Measurements from ENCODE around the gene CD300A. TPM values are rescaled to one million over a fixed set of nuclear protein-coding genes. Genes with fewer than 3 reads are reported as not detected.

The CD300A gene
- polyA plus RNA-seq, 1 donor (not counting 4 experiments of a cell fraction or from before 2014, with no cell fraction given), result 0.07 TPM

- peaks cover under 1% of the 10 kb centered on the region for H3K4me1 ChIP-seq (ENCODE audit: control insufficient read depth, extremely low read depth, insufficient read depth, low read length)
- H3K36me3 ChIP-seq (ENCODE audit: control insufficient read depth in 2 of 2, extremely low read depth in 1 of 2, insufficient read depth in 2 of 2, low read length in 2 of 2), result no peaks in the 10 kb centered on the region
- H3K27me3 ChIP-seq (ENCODE audit: control insufficient read depth, extremely low read depth, insufficient read depth, low read length), result peaks cover 6% of the 10 kb centered on the region
- no peaks in the 10 kb centered on the region for H4K20me1 ChIP-seq (ENCODE audit: control insufficient read depth, extremely low read depth, insufficient read depth, low read length)
- TF ChIP-seq EZH2 (IDR thresholded peaks at IDR 0.05; ENCODE audit: low read length) (no peak), CTCF (optimal IDR thresholded peaks at IDR 0.05 in 1 of 3, IDR thresholded peaks at IDR 0.05 in 1 of 3, conservative IDR thresholded peaks at IDR 0.05 in 1 of 3; ENCODE audit: extremely low read depth in 1 of 3, insufficient read depth in 2 of 3, low read length in 3 of 3) (no peak)
- H3K9me1 ChIP-seq (ENCODE audit: control insufficient read depth, extremely low read depth, insufficient read depth, low read length), result no peaks in the 10 kb centered on the region
- no peak for DNase-seq (ENCODE audit: low read depth, low spot score)
- H3K4me3 ChIP-seq (ENCODE audit: control insufficient read depth in 2 of 3, extremely low read depth in 1 of 3, insufficient read depth in 2 of 3, low read depth in 1 of 3, low read length in 3 of 3), result no peak overlapping the region
- H3K9me3 ChIP-seq (ENCODE audit: control insufficient read depth, low read depth, low read length), result no peaks in the 10 kb centered on the region
- no peak overlapping the region for H3K4me2 ChIP-seq (ENCODE audit: control insufficient read depth, extremely low read depth, insufficient read depth, low read depth, low read length)
- dilution Hi-C loops (cut with MboI; ENCODE audit: extremely low pct_ligation_motif_present, low sequenced_read_pairs), result no loop called here
- no peak overlapping the region for H3K9ac ChIP-seq (ENCODE audit: control insufficient read depth, extremely low read depth, insufficient read depth, low read length)
- H2AFZ ChIP-seq (ENCODE audit: control insufficient read depth, low read length), result no peak overlapping the region
- H3K79me2 ChIP-seq (ENCODE audit: control insufficient read depth, insufficient read depth, low read length), result no peaks in the 10 kb centered on the region
- FAIRE-seq, result no peak
- no peak overlapping the region for H3K27ac ChIP-seq (ENCODE audit: control insufficient read depth, insufficient read depth, low read length)
Measured at GRCh38 chr17:74459622-74460021, 6.8 kb upstream of the CD300A start.

GRCh38 chr17:74460241-74460640 lies 6.2 kb upstream of the CD300A start:
- H3K36me3 ChIP-seq (ENCODE audit: control insufficient read depth in 2 of 2, extremely low read depth in 1 of 2, insufficient read depth in 2 of 2, low read length in 2 of 2), result no peaks in the 10 kb centered on the region
- no peaks in the 10 kb centered on the region for H3K4me1 ChIP-seq (ENCODE audit: control insufficient read depth, extremely low read depth, insufficient read depth, low read length)

More at GRCh38 chr17:74460241-74460640, 6.2 kb upstream of the CD300A start:
- no peaks in the 10 kb centered on the region for H3K9me1 ChIP-seq (ENCODE audit: control insufficient read depth, extremely low read depth, insufficient read depth, low read length)
- no peaks in the 10 kb centered on the region for H3K9me3 ChIP-seq (ENCODE audit: control insufficient read depth, low read depth, low read length)
- DNase-seq (ENCODE audit: low read depth, low spot score) (no peak), FAIRE-seq (no peak)
- no peak overlapping the region for H3K27ac ChIP-seq (ENCODE audit: control insufficient read depth, insufficient read depth, low read length)
- H3K27me3 ChIP-seq (ENCODE audit: control insufficient read depth, extremely low read depth, insufficient read depth, low read length), result peaks cover under 1% of the 10 kb centered on the region
- dilution Hi-C loops (cut with MboI; ENCODE audit: extremely low pct_ligation_motif_present, low sequenced_read_pairs), result no loop called here
- peak in 1 of 3 experiments; percentile 19 for TF ChIP-seq CTCF (optimal IDR thresholded peaks at IDR 0.05 in 1 of 3, IDR thresholded peaks at IDR 0.05 in 1 of 3, conservative IDR thresholded peaks at IDR 0.05 in 1 of 3; ENCODE audit: extremely low read depth in 1 of 3, insufficient read depth in 2 of 3, low read length in 3 of 3)
- no peak for TF ChIP-seq EZH2 (IDR thresholded peaks at IDR 0.05; ENCODE audit: low read length)
- H2AFZ ChIP-seq (ENCODE audit: control insufficient read depth, low read length), result no peak overlapping the region
- no peak overlapping the region for H3K4me3 ChIP-seq (ENCODE audit: control insufficient read depth in 2 of 3, extremely low read depth in 1 of 3, insufficient read depth in 2 of 3, low read depth in 1 of 3, low read length in 3 of 3)
- no peaks in the 10 kb centered on the region for H3K79me2 ChIP-seq (ENCODE audit: control insufficient read depth, insufficient read depth, low read length)
- H3K9ac ChIP-seq (ENCODE audit: control insufficient read depth, extremely low read depth, insufficient read depth, low read length), result no peak overlapping the region
- H4K20me1 ChIP-seq (ENCODE audit: control insufficient read depth, extremely low read depth, insufficient read depth, low read length), result no peaks in the 10 kb centered on the region
- H3K4me2 ChIP-seq (ENCODE audit: control insufficient read depth, extremely low read depth, insufficient read depth, low read depth, low read length), result no peak overlapping the region
